Inflammatory macrophage treated with lipopolysaccharide for 1 hour (primary cell): Measurements from ENCODE around the gene NOC2L.
"Not testable (repeated sequence)": the region's sequence is repeated elsewhere in the genome, so short reads cannot be mapped to it uniquely, and the experiment has no call there.

Experiments used
- DNase-seq, 2 donors: peaks; one replicate each; pipeline ENCODE4 v3.0.0-alpha.2; 2020 to 2022

The NOC2L gene

DNA sequence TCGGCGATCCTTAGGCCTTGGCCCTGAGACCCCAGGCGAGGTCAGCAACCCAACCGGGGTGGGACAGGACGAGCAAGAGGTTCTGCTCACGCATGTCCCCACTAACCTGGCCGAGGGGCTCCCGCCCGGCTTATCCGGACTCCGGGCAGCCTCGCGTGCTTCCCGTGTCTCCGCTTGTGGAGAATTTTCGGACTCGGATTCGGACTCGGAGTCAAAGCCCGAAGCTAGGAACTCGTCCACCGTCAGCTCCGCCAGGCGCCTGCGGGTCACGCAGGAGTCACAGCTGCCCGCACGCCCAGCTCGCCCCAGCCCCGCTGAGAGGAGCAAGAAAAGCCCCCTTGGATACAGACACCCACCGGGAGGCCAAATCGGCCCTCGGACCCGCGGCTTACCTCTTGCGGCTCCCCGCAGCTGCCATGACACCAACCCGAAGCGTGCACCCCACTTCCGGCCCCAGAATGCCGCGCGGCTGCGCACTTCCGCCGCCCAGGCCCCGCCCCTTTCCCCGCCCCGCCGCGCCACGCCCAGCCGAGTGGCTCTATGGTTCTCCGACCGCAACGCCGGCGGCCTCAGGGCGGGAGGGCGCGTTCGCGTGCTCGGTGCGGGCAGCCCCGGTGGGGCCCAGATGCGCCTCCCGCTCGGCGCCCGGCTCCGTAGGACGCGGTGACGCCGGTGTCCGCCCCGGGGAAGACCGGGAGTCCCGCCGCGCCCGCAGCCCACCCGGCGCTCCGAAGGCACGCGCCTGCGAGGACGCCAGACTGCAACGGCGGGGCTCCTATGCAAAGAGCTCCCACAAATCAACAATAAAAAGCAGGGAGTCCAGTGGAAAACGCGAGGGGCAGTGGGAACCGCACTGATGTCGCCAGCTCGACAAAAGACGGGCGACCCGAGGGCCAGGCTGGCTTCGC is at the start of gene NOC2L:
TSS of gene NOC2L (minus strand) at position 434 of the 908 bp plus-strand sequence. CDS start at position 418, 16 bp downstream.
- DNase-seq, result peak; percentile 78 to 97

DNA sequence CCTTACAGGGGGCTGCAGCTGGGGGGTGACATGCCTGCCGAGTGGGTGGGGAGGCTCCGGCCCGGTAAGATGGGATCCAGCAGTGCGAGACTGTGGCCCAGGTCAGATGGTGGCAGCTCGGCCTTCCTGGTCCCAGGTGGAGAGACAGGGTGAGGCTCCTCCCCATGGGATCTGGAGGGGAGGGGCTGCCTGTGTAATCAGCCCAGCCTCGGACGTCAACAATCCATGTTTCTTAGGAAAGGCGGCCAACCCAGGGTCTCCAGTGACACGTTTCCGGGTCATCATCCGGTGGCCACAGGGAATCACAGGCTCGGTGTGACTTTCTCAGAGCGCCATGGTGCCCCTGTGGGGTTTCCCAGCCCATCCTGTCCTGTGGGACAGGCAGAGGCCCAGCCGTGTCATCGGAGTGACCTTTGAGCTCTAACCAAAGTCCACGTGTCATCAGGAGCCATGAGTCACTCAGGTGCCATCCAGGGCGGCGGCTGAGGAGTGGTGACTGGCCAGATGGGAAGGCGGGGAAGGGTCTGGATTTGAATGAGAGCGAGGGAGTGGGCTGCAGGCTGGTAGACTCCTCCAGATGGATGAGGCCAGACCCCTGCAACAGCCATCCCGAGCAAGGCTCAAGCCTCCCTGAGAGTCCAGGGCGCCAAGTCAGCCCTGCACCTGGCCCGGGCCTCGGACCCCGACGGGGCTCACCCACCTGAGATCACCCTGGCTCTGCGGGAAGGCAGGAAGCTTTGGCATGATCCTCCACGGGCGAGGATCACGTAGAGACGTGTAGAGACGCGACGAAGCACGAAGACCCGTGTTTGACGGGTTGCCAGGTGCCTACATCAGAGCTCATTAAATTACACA is 47.5 kb upstream of the NOC2L start:
- no peak for DNase-seq

DNA sequence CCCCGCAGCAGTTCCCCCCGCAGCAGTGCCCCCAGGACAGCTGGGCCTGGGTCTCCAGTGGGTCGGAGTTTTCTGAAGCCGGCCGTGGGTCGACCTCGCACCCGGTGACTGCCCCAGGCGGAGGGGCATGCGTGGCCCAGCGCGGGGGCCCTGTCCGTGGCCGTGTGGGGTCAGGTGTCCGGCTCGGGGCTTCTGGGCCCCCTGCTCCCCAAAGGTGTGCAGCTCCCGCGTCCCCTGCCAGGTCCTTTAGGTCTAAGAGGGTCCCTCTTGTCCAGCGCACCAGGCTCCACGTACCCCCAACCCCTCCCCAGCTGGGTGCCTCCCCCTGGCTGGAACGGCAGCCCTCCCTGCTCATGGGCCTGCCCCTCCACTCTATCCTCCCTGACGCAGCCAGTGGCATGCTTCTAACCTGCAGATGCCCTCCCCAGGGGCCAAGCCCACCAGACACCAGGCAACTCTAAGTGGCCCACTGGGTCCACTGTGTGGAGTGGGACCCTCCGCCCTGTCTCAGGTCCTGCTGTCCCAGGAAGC is 46.8 kb upstream of the NOC2L start:
- no peak for DNase-seq

DNA sequence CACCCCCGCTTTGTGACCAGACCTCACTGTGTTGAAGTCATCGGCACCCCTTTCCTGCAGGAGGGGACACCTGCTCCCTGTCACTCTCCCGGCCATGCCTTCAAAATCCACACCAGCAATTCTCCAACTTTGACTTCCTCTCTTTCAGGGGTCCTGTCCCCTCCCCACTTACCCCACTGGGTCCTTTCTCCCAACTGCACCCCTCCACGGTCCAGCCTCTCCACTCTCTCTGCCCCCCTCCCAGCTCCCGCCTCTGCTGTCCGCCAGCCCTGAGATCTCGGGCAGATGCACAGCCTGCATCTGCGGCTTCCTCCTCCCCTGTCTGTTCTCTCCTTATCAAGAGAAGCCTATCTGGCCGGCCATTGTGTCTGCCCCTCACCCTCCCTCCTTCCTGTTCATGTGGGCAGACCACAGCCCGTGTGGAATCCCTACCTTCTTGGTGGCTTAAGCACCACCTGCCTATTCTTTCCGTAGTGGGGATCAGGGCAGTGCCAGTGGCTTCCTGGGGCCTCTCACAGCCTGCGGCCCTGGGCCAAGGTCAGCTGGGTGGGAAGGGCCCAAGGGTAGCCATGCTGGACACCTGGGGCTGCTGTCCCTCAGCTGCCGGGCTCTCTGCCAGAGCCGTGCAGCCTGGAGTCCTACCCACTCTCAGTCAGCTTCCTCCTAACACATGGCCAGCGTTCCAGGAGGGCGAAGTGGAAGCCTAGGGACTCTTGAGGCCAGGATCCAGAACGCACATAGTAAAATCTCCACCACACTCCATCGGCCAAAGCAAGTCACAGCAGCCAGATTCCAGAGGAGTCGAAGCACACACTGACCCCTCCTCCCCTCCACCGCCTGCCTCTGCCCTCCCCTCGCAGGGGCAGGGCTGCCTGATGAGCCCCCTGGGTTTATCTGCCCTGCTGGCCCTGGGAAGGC is 46.0 kb upstream of the NOC2L start:
- peak in 1 of 2 donors; percentile 27 for DNase-seq

DNA sequence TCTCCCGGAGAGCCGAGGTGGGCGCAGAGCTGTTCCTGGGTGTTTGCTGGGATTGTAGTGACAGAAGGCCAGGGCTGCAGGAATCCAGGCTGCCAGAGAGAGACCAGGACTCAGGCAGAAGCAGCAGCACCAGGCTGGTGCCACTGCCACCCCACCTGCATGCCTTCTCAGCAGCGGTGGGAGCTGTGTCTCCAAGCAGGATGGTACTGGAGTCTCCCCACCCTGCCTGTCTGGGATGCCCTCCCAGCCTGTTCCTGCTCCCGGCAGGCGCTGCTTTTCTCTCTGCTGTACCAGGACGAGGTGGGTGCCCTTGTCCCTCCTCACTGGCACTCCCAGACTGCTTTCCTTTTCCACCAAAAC is 45.3 kb upstream of the NOC2L start:
- no peak for DNase-seq

DNA sequence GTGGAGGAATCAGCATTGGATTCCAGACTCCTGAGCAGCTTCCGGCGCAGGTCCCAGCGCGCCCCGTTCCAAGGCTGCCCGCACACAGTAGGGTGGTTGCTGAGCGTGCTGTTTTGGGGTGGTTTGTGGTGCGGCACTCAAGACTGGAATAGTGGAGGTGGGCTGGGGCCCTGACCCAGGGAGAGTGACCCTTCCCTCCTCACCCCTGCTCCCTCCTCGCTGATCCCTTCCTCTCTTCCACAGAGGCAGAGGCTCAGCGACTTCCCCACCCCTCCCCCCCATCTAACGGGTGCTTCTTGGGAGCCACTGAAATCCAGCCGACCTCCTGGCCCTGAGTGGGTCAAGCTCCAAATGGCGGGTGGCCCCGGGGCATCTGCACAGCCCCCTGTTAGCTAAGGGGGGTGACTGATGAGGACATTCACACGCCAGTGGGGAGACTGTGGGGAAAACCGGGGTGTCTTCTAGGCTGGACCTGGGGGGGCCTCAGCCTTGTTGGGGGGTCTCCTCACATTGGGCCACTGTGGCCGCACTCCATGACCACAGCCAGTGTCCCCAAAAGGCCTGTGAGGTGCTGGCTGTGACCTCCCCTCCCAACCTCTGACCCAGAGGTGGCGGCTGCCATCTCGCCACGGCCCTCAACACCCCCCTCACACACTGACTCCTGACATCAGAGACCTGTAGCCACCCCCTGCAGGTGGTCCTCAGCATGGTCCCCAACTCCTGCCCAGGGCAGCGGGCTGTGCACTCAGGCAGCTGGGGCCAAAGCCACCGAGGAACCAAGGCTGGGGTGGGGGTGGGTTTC is 44.8 kb upstream of the NOC2L start:
- no peak for DNase-seq

DNA sequence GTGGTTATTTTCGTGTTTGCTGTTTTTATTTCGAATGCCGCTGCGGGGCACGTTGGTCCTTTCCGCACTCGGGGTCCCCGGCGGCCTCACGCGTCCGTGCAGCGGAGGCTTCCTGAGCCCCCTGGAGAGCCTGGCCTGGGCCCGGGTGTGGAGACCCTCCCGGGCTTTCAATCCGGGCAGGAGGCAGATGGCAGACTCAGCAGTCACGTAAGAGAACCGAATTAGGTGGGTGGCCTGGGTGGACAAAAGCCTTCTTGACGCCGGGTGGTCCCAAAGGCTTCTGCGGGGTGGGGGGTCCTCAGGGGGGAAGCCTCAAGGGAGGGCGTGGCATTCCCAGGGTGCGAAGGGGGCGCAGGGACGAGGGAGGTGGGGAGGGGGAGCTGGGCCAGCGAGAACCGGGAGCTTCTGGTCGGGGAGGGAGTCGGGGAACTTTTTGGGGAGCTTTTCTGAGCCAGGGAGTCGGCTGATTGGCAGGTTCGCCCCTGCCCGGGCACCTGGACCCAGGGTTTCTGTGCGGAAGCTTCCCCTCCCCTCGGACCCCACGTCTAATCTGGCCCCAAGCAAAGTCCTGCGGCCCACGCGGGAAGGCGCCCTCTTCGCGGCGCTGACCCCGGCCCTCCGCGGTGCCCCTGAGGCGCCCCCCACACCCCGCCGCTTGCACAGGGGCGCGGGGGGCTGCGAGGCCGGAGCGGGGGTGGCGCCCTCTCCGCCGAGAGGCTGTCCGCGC is 42.2 kb upstream of the NOC2L start:
- DNase-seq, result no peak

GRCh38 chr1:1000357-1001056 is 41.5 kb upstream of the NOC2L start:
- peak; percentile 47 to 79 for DNase-seq

GRCh38 chr1:999725-1000356 is 40.8 kb upstream of the NOC2L start, which contains the start of gene HES4:
Gene HES4 (minus strand): TSS chr1:1000097. CDS start chr1:999973, 124 bp downstream.
- DNase-seq, result peak; percentile 89

- no peak for DNase-seq
These were observed 40.1 kb upstream of the NOC2L start for GRCh38 chr1:998995-999724.

DNA sequence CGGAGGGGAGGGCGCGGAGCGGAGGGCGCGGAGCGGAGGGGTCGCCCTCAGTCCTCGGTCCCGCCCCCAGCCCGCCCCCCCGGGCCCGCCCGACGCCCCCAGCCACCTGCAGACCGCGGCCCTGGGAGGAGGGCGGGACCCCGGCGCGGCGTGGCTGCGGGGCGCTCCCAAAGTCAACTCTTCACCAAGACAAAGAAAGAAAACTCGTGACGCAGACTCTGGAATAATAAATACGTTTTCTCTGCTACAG is 39.6 kb upstream of the NOC2L start:
- DNase-seq, result no peak

GRCh38 chr1:997993-998744 is 39.1 kb upstream of the NOC2L start:
- no peak for DNase-seq

DNA sequence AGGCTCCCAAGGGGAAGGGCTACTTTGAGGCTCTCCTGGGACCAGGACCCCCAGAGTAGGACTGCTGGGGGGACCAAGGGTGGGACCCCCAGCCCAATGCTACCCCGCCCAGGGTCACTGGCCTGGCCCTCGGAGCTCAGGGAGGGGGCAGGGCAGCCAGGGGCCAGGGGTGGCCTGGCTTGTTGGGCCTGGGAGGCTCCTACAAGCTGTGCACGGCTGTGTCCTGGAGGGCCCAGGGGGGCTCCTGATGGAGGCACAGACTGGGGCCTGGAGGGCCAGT is 38.6 kb upstream of the NOC2L start:
- DNase-seq, result no peak

GRCh38 chr1:996851-997712 is 38.0 kb upstream of the NOC2L start:
- DNase-seq, result no peak

- no peak for DNase-seq
These were observed 36.9 kb upstream of the NOC2L start for GRCh38 chr1:995665-996633.

- DNase-seq, result not testable (repeated sequence)
These were observed 35.5 kb upstream of the NOC2L start for GRCh38 chr1:994546-994945.
